ENCODE results near the gene OPN4. TPM values are rescaled to one million over a fixed set of nuclear protein-coding genes. Genes with fewer than 3 reads are reported as not detected.
A peak's percentile ranks its signal among the peaks of the same experiment; 100 is the strongest.

OPN4 gene
- total RNA-seq, 2 donors from 2014 or later = not detected

- peak; percentile 85 for DNase-seq
Observed at GRCh38 chr10:86693721-86694369, 39.5 kb downstream of the OPN4 start.

DNA sequence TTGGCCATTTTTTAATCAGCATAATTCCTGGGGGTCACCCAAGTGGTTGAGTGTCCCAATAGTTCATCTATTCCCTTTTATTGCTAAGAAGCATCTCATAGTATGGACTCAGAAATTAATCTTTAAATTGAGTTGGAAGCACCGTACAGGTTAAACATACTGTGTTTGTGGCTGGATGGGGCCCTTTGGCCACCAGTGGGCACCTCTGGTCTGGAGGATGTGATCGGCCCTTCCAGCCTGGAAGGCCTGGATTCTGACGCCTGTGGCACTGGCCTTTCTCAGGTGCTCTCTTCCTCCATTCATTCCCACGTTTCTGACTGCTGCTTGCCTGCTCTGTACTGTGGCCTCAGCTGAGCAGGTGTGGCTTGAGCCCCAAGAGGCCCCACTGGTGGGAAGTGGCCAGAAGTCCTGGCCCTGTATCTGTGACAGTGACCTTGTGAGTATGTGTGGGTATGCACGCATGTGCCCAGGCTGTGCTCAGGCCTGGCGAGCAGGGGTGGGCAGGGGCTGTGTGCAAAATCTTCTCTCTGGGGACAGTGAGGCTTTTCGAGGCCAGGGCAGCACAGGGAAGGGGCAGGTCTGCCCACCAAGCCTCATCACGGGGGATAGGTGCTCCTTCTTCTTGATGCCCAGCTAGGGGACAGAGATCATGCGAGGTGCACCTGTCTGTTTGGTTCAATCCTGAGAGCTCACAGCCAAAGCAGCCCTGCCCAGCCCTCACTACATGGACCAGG is 44.0 kb downstream of the OPN4 start:
- H3K27me3 Mint-ChIP-seq (ENCODE audit: insufficient read depth) = peaks cover 7% of the 10 kb centered on the region
- TF ChIP-seq, protein P1, sequence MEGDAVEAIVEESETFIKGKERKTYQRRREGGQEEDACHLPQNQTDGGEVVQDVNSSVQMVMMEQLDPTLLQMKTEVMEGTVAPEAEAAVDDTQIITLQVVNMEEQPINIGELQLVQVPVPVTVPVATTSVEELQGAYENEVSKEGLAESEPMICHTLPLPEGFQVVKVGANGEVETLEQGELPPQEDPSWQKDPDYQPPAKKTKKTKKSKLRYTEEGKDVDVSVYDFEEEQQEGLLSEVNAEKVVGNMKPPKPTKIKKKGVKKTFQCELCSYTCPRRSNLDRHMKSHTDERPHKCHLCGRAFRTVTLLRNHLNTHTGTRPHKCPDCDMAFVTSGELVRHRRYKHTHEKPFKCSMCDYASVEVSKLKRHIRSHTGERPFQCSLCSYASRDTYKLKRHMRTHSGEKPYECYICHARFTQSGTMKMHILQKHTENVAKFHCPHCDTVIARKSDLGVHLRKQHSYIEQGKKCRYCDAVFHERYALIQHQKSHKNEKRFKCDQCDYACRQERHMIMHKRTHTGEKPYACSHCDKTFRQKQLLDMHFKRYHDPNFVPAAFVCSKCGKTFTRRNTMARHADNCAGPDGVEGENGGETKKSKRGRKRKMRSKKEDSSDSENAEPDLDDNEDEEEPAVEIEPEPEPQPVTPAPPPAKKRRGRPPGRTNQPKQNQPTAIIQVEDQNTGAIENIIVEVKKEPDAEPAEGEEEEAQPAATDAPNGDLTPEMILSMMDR (conservative IDR thresholded peaks at IDR 0.05) = peak; percentile 50
- no peak overlapping the region for H3K9ac ChIP-seq (ENCODE audit: extremely low read depth, low read length, poor library complexity, severe bottlenecking)
- no peaks in the 10 kb centered on the region for H3K9me3 ChIP-seq (ENCODE audit: control insufficient read depth, low read length)
- no peaks in the 10 kb centered on the region for H3K36me3 Mint-ChIP-seq (ENCODE audit: low read depth)
- H3K4me1 ChIP-seq (ENCODE audit: control insufficient read depth, insufficient read depth, low read length) = no peaks in the 10 kb centered on the region
- WGBS, 2 experiments (ENCODE audit: insufficient coverage in 1 of 2, insufficient read length in 1 of 2) = 92 to 95% methylated on average over 7 to 9 of the region's 9 CpGs
- H3K27me3 ChIP-seq (ENCODE audit: control insufficient read depth, insufficient read depth, low read length, poor library complexity, severe bottlenecking) = no peaks in the 10 kb centered on the region
- peaks cover 6% of the 10 kb centered on the region for H3K4me1 Mint-ChIP-seq
- H3K4me3 ChIP-seq (ENCODE audit: low read length) = no peak overlapping the region
- no peaks in the 10 kb centered on the region for H3K36me3 ChIP-seq (ENCODE audit: control insufficient read depth, insufficient read depth, low read length)
- H3K27ac Mint-ChIP-seq = peak overlapping the region; percentile 39
- H3K9me3 Mint-ChIP-seq = no peaks in the 10 kb centered on the region
- no peak for DNase-seq
- H3K27ac ChIP-seq (ENCODE audit: low read depth, low read length) = no peak overlapping the region
- no peak overlapping the region for H3K4me3 Mint-ChIP-seq

More at GRCh38 chr10:86693721-86694369, 39.5 kb downstream of the OPN4 start:
- H3K9ac ChIP-seq (ENCODE audit: extremely low read depth, low read length, poor library complexity, severe bottlenecking) = no peak overlapping the region
- H3K36me3 ChIP-seq (ENCODE audit: control insufficient read depth, insufficient read depth, low read length) = no peaks in the 10 kb centered on the region
- peaks cover 8% of the 10 kb centered on the region for H3K4me1 Mint-ChIP-seq
- H3K4me1 ChIP-seq (ENCODE audit: control insufficient read depth, insufficient read depth, low read length) = no peaks in the 10 kb centered on the region
- H3K4me3 ChIP-seq (ENCODE audit: low read length) = no peak overlapping the region
- no peaks in the 10 kb centered on the region for H3K9me3 ChIP-seq (ENCODE audit: control insufficient read depth, low read length)
- no peaks in the 10 kb centered on the region for H3K27me3 ChIP-seq (ENCODE audit: control insufficient read depth, insufficient read depth, low read length, poor library complexity, severe bottlenecking)
- H3K27me3 Mint-ChIP-seq (ENCODE audit: insufficient read depth) = peaks cover 7% of the 10 kb centered on the region
- H3K9me3 Mint-ChIP-seq = no peaks in the 10 kb centered on the region
- 25 to 32% methylated on average over 10 of the region's 10 CpGs for WGBS, 2 experiments (ENCODE audit: insufficient coverage in 1 of 2, insufficient read length in 1 of 2)
- no peaks in the 10 kb centered on the region for H3K36me3 Mint-ChIP-seq (ENCODE audit: low read depth)
- TF ChIP-seq, protein P1 (conservative IDR thresholded peaks at IDR 0.05) = peak; percentile 87
- H3K4me3 Mint-ChIP-seq = no peak overlapping the region
- no peak overlapping the region for H3K27ac ChIP-seq (ENCODE audit: low read depth, low read length)
- no peak overlapping the region for H3K27ac Mint-ChIP-seq

GRCh38 chr10:86699125-86699524 is 44.8 kb downstream of the OPN4 start:
- H3K4me1 Mint-ChIP-seq = no peaks in the 10 kb centered on the region
- no peaks in the 10 kb centered on the region for H3K9me3 ChIP-seq (ENCODE audit: control insufficient read depth, low read length)
- TF ChIP-seq, protein P1 (conservative IDR thresholded peaks at IDR 0.05) = no peak
- no peak overlapping the region for H3K4me3 ChIP-seq (ENCODE audit: low read length)
- no peak overlapping the region for H3K27ac Mint-ChIP-seq
- H3K27me3 Mint-ChIP-seq (ENCODE audit: insufficient read depth) = peaks cover 7% of the 10 kb centered on the region
- 89 to 100% methylated on average over 1 to 7 of the region's 7 CpGs for WGBS, 2 experiments (ENCODE audit: insufficient coverage in 1 of 2, insufficient read length in 1 of 2)
- H3K27me3 ChIP-seq (ENCODE audit: control insufficient read depth, insufficient read depth, low read length, poor library complexity, severe bottlenecking) = no peaks in the 10 kb centered on the region
- no peaks in the 10 kb centered on the region for H3K36me3 Mint-ChIP-seq (ENCODE audit: low read depth)
- no peaks in the 10 kb centered on the region for H3K9me3 Mint-ChIP-seq
- no peak overlapping the region for H3K27ac ChIP-seq (ENCODE audit: low read depth, low read length)
- no peak overlapping the region for H3K9ac ChIP-seq (ENCODE audit: extremely low read depth, low read length, poor library complexity, severe bottlenecking)
- H3K4me3 Mint-ChIP-seq = no peak overlapping the region
- no peak for DNase-seq
- no peaks in the 10 kb centered on the region for H3K36me3 ChIP-seq (ENCODE audit: control insufficient read depth, insufficient read depth, low read length)
- H3K4me1 ChIP-seq (ENCODE audit: control insufficient read depth, insufficient read depth, low read length) = no peaks in the 10 kb centered on the region
